K562 (cell line): ENCODE data around the gene OR9I1.

ENCODE experiments used
- EP300 ChIP-seq: IDR thresholded peaks from 2 replicates; pipeline ENCODE4 v1.6.1; 2012; ENCODE audit warnings: low read length, improper control_type of control experiment
- FOXM1 ChIP-seq, 2 experiments: fragments of 450-650 bp in 1 of 2; sonication (generic) in 1 of 2; formaldehyde crosslinking in 1 of 2; IDR thresholded peaks; 2 replicates each; pipeline versions ENCODE4 v1.6.1 to v1.9.0; 2017 to 2022; ENCODE audit warnings: low read depth in 2 of 2, mild to moderate bottlenecking in 2 of 2, missing genetic modification reagents in 1 of 2, moderate library complexity in 1 of 2
- JUN ChIP-seq, 2 experiments: sonication (generic) in 1 of 2; formaldehyde crosslinking in 1 of 2; IDR thresholded peaks; 2 replicates each; pipeline versions ENCODE4 v1.6.1 to v1.8.0; 2012 to 2022; ENCODE audit warnings: borderline replicate concordance in 2 of 2, mild to moderate bottlenecking in 2 of 2, improper control_type of control experiment in 1 of 2, low read depth in 1 of 2, low read length in 1 of 2, missing genetic modification reagents in 1 of 2
- MEF2A ChIP-seq: IDR thresholded peaks from 2 replicates; pipeline ENCODE4 v1.6.1; 2011; ENCODE audit warnings: low read depth, mild to moderate bottlenecking, low read length, moderate library complexity; ENCODE audit not compliant: control insufficient read depth
- POLR2A ChIP-seq: fragments of 450-650 bp; conservative IDR thresholded peaks from 2 replicates; pipeline ENCODE4 v1.6.1; 2016
- RNF2 ChIP-seq: sonication (generic); IDR thresholded peaks from 2 replicates; pipeline ENCODE4 v1.6.1; 2016
- SRF ChIP-seq, 2 experiments: fragments of 250-450, 450-650 bp in 1 of 2; sonication (Bioruptor Pico) in 1 of 2; sonication (generic) in 1 of 2; formaldehyde crosslinking; IDR thresholded peaks; 2 replicates each; pipeline versions ENCODE4 v1.5.0 to v1.5.1; 2020 to 2022; ENCODE audit warnings: mild to moderate bottlenecking in 1 of 2, missing genetic modification reagents in 1 of 2
- ZBTB17 ChIP-seq: fragments of 450-650 bp; formaldehyde crosslinking; IDR thresholded peaks from 2 replicates; pipeline ENCODE4 v1.4.0; 2020; ENCODE audit warnings: mild to moderate bottlenecking
- ZNF263 ChIP-seq: sonication (generic); formaldehyde crosslinking; IDR thresholded peaks from 2 replicates; pipeline ENCODE4 v1.8.0; 2022; ENCODE audit warnings: mild to moderate bottlenecking, missing genetic modification reagents, borderline replicate concordance
- TF ChIP-seq, protein P1 (sequence below): sonication (generic); formaldehyde crosslinking; IDR thresholded peaks from 2 replicates; pipeline ENCODE4 v1.9.0; 2022; ENCODE audit warnings: mild to moderate bottlenecking, missing genetic modification reagents
- TF ChIP-seq, protein P2 (sequence below), 2 experiments: fragments of 450-650 bp in 1 of 2; IDR thresholded peaks; 2 replicates each; pipeline ENCODE4 v1.6.1; 2011 to 2017; ENCODE audit warnings: low read depth in 2 of 2, antibody characterized with exemption in 1 of 2, borderline replicate concordance in 1 of 2, low read length in 1 of 2, mild to moderate bottlenecking in 1 of 2, mixed read lengths in 1 of 2; ENCODE audit not compliant: control insufficient read depth in 1 of 2
- TF ChIP-seq, protein P3 (sequence below), 2 experiments: fragments of 450-650 bp; formaldehyde crosslinking in 1 of 2; IDR thresholded peaks; 2 replicates each; pipeline versions ENCODE4 v1.4.0 to v1.6.1; 2014 to 2020; ENCODE audit warnings: mild to moderate bottlenecking in 2 of 2, borderline replicate concordance in 1 of 2, low read depth in 1 of 2
- TF ChIP-seq, protein P4 (sequence below): IDR thresholded peaks from 2 replicates; pipeline ENCODE4 v1.6.1; 2014; ENCODE audit warnings: antibody characterized with exemption

DNA sequence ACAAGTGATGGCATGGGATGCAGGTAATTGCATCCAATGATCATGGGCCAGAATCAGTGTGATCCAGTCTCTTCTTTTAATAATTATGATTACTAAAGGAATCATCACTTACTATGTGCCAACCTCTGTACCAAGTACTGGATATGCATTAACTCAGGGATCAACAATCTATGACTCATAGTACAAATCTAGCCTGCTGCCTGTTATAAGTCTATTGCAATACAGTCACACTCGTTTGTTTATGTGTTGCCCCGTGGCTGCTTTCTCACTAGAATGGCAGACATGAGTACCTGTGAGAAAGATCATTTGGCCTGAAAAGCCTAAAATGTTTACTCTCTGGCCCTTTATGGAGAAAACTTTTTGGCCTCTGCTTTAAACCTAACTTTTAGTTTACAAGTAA is 49.5 kb downstream of the OR9I1 start:
- TF ChIP-seq RNF2: no peak
- TF ChIP-seq ZBTB17: no peak
- TF ChIP-seq, protein P1, sequence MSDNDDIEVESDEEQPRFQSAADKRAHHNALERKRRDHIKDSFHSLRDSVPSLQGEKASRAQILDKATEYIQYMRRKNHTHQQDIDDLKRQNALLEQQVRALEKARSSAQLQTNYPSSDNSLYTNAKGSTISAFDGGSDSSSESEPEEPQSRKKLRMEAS (CRISPR knock-in tag): no peak
- TF ChIP-seq ZNF263: no peak
- TF ChIP-seq, protein P2, sequence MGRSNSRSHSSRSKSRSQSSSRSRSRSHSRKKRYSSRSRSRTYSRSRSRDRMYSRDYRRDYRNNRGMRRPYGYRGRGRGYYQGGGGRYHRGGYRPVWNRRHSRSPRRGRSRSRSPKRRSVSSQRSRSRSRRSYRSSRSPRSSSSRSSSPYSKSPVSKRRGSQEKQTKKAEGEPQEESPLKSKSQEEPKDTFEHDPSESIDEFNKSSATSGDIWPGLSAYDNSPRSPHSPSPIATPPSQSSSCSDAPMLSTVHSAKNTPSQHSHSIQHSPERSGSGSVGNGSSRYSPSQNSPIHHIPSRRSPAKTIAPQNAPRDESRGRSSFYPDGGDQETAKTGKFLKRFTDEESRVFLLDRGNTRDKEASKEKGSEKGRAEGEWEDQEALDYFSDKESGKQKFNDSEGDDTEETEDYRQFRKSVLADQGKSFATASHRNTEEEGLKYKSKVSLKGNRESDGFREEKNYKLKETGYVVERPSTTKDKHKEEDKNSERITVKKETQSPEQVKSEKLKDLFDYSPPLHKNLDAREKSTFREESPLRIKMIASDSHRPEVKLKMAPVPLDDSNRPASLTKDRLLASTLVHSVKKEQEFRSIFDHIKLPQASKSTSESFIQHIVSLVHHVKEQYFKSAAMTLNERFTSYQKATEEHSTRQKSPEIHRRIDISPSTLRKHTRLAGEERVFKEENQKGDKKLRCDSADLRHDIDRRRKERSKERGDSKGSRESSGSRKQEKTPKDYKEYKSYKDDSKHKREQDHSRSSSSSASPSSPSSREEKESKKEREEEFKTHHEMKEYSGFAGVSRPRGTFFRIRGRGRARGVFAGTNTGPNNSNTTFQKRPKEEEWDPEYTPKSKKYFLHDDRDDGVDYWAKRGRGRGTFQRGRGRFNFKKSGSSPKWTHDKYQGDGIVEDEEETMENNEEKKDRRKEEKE (IDR thresholded peaks at IDR 0.05; ENCODE audit: borderline replicate concordance in 1 of 2, control insufficient read depth in 1 of 2, low read depth in 2 of 2, low read length in 1 of 2): no peak
- no peak for TF ChIP-seq JUN (IDR thresholded peaks at IDR 0.05; ENCODE audit: borderline replicate concordance, low read depth, low read length)
- TF ChIP-seq JUN (CRISPR knock-in tag; IDR thresholded peaks at IDR 0.05; ENCODE audit: borderline replicate concordance): no peak
- TF ChIP-seq, protein P3, sequence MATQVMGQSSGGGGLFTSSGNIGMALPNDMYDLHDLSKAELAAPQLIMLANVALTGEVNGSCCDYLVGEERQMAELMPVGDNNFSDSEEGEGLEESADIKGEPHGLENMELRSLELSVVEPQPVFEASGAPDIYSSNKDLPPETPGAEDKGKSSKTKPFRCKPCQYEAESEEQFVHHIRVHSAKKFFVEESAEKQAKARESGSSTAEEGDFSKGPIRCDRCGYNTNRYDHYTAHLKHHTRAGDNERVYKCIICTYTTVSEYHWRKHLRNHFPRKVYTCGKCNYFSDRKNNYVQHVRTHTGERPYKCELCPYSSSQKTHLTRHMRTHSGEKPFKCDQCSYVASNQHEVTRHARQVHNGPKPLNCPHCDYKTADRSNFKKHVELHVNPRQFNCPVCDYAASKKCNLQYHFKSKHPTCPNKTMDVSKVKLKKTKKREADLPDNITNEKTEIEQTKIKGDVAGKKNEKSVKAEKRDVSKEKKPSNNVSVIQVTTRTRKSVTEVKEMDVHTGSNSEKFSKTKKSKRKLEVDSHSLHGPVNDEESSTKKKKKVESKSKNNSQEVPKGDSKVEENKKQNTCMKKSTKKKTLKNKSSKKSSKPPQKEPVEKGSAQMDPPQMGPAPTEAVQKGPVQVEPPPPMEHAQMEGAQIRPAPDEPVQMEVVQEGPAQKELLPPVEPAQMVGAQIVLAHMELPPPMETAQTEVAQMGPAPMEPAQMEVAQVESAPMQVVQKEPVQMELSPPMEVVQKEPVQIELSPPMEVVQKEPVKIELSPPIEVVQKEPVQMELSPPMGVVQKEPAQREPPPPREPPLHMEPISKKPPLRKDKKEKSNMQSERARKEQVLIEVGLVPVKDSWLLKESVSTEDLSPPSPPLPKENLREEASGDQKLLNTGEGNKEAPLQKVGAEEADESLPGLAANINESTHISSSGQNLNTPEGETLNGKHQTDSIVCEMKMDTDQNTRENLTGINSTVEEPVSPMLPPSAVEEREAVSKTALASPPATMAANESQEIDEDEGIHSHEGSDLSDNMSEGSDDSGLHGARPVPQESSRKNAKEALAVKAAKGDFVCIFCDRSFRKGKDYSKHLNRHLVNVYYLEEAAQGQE (IDR thresholded peaks at IDR 0.05; ENCODE audit: borderline replicate concordance): no peak
- TF ChIP-seq, protein P3 (CRISPR knock-in tag; IDR thresholded peaks at IDR 0.05; ENCODE audit: low read depth): no peak
- TF ChIP-seq EP300: no peak
- no peak for TF ChIP-seq MEF2A
- no peak for TF ChIP-seq FOXM1 (IDR thresholded peaks at IDR 0.05; ENCODE audit: low read depth)
- TF ChIP-seq FOXM1 (CRISPR knock-in tag; IDR thresholded peaks at IDR 0.05; ENCODE audit: low read depth): no peak
- TF ChIP-seq POLR2A: no peak
- no peak for TF ChIP-seq SRF (CRISPR knock-in tag; IDR thresholded peaks at IDR 0.05)
- TF ChIP-seq, protein P4, sequence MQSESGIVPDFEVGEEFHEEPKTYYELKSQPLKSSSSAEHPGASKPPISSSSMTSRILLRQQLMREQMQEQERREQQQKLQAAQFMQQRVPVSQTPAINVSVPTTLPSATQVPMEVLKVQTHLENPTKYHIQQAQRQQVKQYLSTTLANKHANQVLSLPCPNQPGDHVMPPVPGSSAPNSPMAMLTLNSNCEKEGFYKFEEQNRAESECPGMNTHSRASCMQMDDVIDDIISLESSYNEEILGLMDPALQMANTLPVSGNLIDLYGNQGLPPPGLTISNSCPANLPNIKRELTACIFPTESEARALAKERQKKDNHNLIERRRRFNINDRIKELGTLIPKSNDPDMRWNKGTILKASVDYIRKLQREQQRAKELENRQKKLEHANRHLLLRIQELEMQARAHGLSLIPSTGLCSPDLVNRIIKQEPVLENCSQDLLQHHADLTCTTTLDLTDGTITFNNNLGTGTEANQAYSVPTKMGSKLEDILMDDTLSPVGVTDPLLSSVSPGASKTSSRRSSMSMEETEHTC: no peak
